H9 (cell line): Measurements from ENCODE around the gene SPAM1. TPM values are rescaled to one million over a fixed set of nuclear protein-coding genes. Genes with fewer than 3 reads are reported as not detected.

Experiments
- DNase-seq: peaks from one replicate; pipeline ENCODE4 v3.0.0-alpha.2; 2017
- H2AFZ ChIP-seq: one replicate; pipeline ENCODE4 v1.6.1; 2013; ENCODE audit warnings: mild to moderate bottlenecking, low read length, control low read depth, moderate library complexity
- H2AK5ac ChIP-seq: 2 replicates; pipeline ENCODE4 v1.6.1; 2013; ENCODE audit warnings: low read length, control low read depth, mixed read lengths; ENCODE audit not compliant: insufficient read length
- H2BK120ac ChIP-seq: one replicate; pipeline ENCODE4 v1.6.1; 2013; ENCODE audit warnings: low read depth, mild to moderate bottlenecking, low read length, control low read depth, inconsistent platforms; ENCODE audit not compliant: poor library complexity, severe bottlenecking
- H2BK12ac ChIP-seq: 2 replicates; pipeline ENCODE4 v1.6.1; 2013; ENCODE audit warnings: low read length, control low read depth, mixed read lengths, low read depth; ENCODE audit not compliant: insufficient read length
- H2BK15ac ChIP-seq: 2 replicates; pipeline ENCODE4 v1.6.1; 2013; ENCODE audit warnings: low read depth, low read length, control low read depth
- H2BK20ac ChIP-seq: one replicate; pipeline ENCODE4 v1.6.1; 2013; ENCODE audit warnings: low read depth, mild to moderate bottlenecking, low read length, control low read depth, inconsistent platforms; ENCODE audit not compliant: poor library complexity, severe bottlenecking
- H2BK5ac ChIP-seq: 2 replicates; pipeline ENCODE4 v1.6.1; 2013; ENCODE audit warnings: low read length, control low read depth, mixed read lengths; ENCODE audit not compliant: insufficient read length
- H3K14ac ChIP-seq: 2 replicates; pipeline ENCODE4 v1.6.1; 2013; ENCODE audit warnings: low read length, control low read depth; ENCODE audit not compliant: insufficient read depth
- H3K18ac ChIP-seq: 2 replicates; pipeline ENCODE4 v1.6.1; 2013; ENCODE audit warnings: low read depth, mild to moderate bottlenecking, mixed read lengths, low read length, control low read depth; ENCODE audit not compliant: insufficient read length
- H3K23ac ChIP-seq: 2 replicates; pipeline ENCODE4 v1.6.1; 2013; ENCODE audit warnings: low read length, control low read depth, mixed read lengths, low read depth; ENCODE audit not compliant: insufficient read length
- H3K23me2 ChIP-seq: 2 replicates; pipeline ENCODE4 v1.6.1; 2013; ENCODE audit warnings: low read depth, mild to moderate bottlenecking, mixed read lengths, low read length, control low read depth; ENCODE audit not compliant: insufficient read length, poor library complexity, severe bottlenecking
- H3K27ac ChIP-seq: 2 replicates; pipeline ENCODE4 v1.5.1; 2013; ENCODE audit warnings: low read length, control low read depth, mixed read lengths, low read depth; ENCODE audit not compliant: insufficient read length
- H3K27me3 ChIP-seq: 2 replicates; pipeline ENCODE4 v1.6.1; 2013; ENCODE audit warnings: low read length, control low read depth, inconsistent platforms; ENCODE audit not compliant: insufficient read depth
- H3K4ac ChIP-seq: 2 replicates; pipeline ENCODE4 v1.6.1; 2013; ENCODE audit warnings: low read depth, mild to moderate bottlenecking, control low read depth, inconsistent platforms, low read length, moderate library complexity
- H3K4me1 ChIP-seq: 2 replicates; pipeline ENCODE4 v1.6.1; 2013; ENCODE audit warnings: low read length, control low read depth, inconsistent platforms; ENCODE audit not compliant: insufficient read depth
- H3K4me2 ChIP-seq: 2 replicates; pipeline ENCODE4 v1.6.1; 2013; ENCODE audit warnings: low read length, control low read depth, mixed read lengths; ENCODE audit not compliant: insufficient read length, insufficient read depth
- H3K56ac ChIP-seq: 2 replicates; pipeline ENCODE4 v1.6.1; 2013; ENCODE audit warnings: low read depth, mild to moderate bottlenecking, mixed read lengths, low read length, control low read depth; ENCODE audit not compliant: insufficient read length
- H3K79me1 ChIP-seq: 2 replicates; pipeline ENCODE4 v1.6.1; 2013; ENCODE audit warnings: low read depth, mild to moderate bottlenecking, moderate library complexity, low read length, control low read depth, inconsistent platforms; ENCODE audit not compliant: insufficient read depth, poor library complexity, severe bottlenecking
- H3K79me2 ChIP-seq: 2 replicates; pipeline ENCODE4 v1.6.1; 2013; ENCODE audit warnings: low read length, control low read depth, inconsistent platforms; ENCODE audit not compliant: insufficient read depth
- H3K9ac ChIP-seq: 2 replicates; pipeline ENCODE4 v1.6.1; 2013; ENCODE audit warnings: low read length, control low read depth, mixed read lengths; ENCODE audit not compliant: insufficient read length; ENCODE audit errors: extremely low read depth
- H3K9me3 ChIP-seq: one replicate; pipeline ENCODE4 v1.6.1; 2013; ENCODE audit warnings: low read depth, low read length, inconsistent platforms; ENCODE audit not compliant: control insufficient read depth
- H3T11ph ChIP-seq: one replicate; pipeline ENCODE4 v1.6.1; 2013; ENCODE audit warnings: mild to moderate bottlenecking, low read length, control low read depth, inconsistent platforms
- H4K20me1 ChIP-seq: one replicate; pipeline ENCODE4 v1.6.1; 2013; ENCODE audit not compliant: control insufficient read depth, insufficient read length, insufficient read depth
- H4K5ac ChIP-seq: 2 replicates; pipeline ENCODE4 v1.6.1; 2013; ENCODE audit warnings: low read depth, mild to moderate bottlenecking, mixed read lengths, low read length, control low read depth; ENCODE audit not compliant: insufficient read length
- H4K8ac ChIP-seq: replicated peaks from 2 replicates; pipeline ENCODE4 v1.6.1; 2013; ENCODE audit warnings: low read length, control low read depth, mixed read lengths, low read depth; ENCODE audit not compliant: insufficient read length
- H4K91ac ChIP-seq: 2 replicates; pipeline ENCODE4 v1.6.1; 2013; ENCODE audit warnings: low read depth, mild to moderate bottlenecking, moderate library complexity, mixed read lengths, low read length, control low read depth; ENCODE audit not compliant: insufficient read length
- H3K27ac Mint-ChIP-seq, 3 experiments: 2 replicates in 2 of 3; 3 replicates in 1 of 3; pipeline ENCODE4 v1.8.0; 2020 to 2021; ENCODE audit warnings: mixed read lengths in 3 of 3, mild to moderate bottlenecking in 1 of 3, moderate library complexity in 1 of 3
- H3K27me3 Mint-ChIP-seq: 2 replicates; pipeline ENCODE4 v1.8.0; 2021; ENCODE audit warnings: low read depth, mild to moderate bottlenecking, moderate library complexity, mixed read lengths
- H3K36me3 Mint-ChIP-seq, 3 experiments: 2 replicates in 2 of 3; 3 replicates in 1 of 3; pipeline ENCODE4 v1.8.0; 2020 to 2021; ENCODE audit warnings: low read depth in 3 of 3, mixed read lengths in 3 of 3; ENCODE audit not compliant: insufficient read depth in 1 of 3
- H3K4me1 Mint-ChIP-seq, 2 experiments: 2 replicates each; pipeline ENCODE4 v1.8.0; 2020; ENCODE audit warnings: mixed read lengths in 2 of 2
- H3K4me3 Mint-ChIP-seq, 2 experiments: 2 replicates in 1 of 2; 3 replicates in 1 of 2; pipeline ENCODE4 v1.8.0; 2020 to 2021; ENCODE audit warnings: mild to moderate bottlenecking in 2 of 2, mixed read lengths in 2 of 2, moderate library complexity in 1 of 2
- H3K9me3 Mint-ChIP-seq, 2 experiments: 2 replicates in 1 of 2; 3 replicates in 1 of 2; pipeline ENCODE4 v1.8.0; 2020; ENCODE audit warnings: mild to moderate bottlenecking in 2 of 2, mixed read lengths in 2 of 2, moderate library complexity in 1 of 2
- WGBS: extraction: QIAGEN DNeasy Blood & Tissue Kit; methylation state at CpG from one replicate; pipeline ENCODE4 v1.1.7; 2013; ENCODE audit warnings: missing lambda C conversion rate, low lambda C conversion rate, mixed read lengths; ENCODE audit not compliant: insufficient read length; ENCODE audit errors: extremely low coverage; 5-methylcytosine and 5-hydroxymethylcytosine counted together
- total RNA-seq: library from RNA; stranded (reverse); gene quantifications from 2 replicates; pipeline ENCODE4 v1.2.1, GENCODE V29; 2021
- TF ChIP-seq, protein P1 (sequence below): fragments of 200-600 bp; sonication (generic); conservative IDR thresholded peaks from 3 replicates; pipeline ENCODE4 v1.8.0; 2021; ENCODE audit warnings: antibody characterized with exemption, mild to moderate bottlenecking

The SPAM1 gene
- total RNA-seq, 1 experiment from 2014 or later = not detected

- Histone ChIP-seq H3K27ac (no peak overlapping the region), H3K79me1 (no peaks in the 10 kb centered on the region), H4K20me1 (no peaks in the 10 kb centered on the region), H4K5ac (no peak overlapping the region), H3K56ac (no peak overlapping the region), H3K18ac (no peak overlapping the region), H2AK5ac (no peak overlapping the region), H3K27me3 (no peaks in the 10 kb centered on the region; the same call in 1 of the 2 replicates), H4K91ac (no peak overlapping the region), H3K14ac (no peak overlapping the region), H3K23ac (no peak overlapping the region), H2BK15ac (no peak overlapping the region), H3T11ph (no peak overlapping the region), H3K9ac (no peak overlapping the region), H2BK120ac (no peak overlapping the region), H3K4me2 (no peak overlapping the region), H3K9me3 (no peaks in the 10 kb centered on the region), H2BK20ac (no peak overlapping the region), H3K4ac (no peak overlapping the region), H3K4me1 (0 out of 2 replicates have a peak, but pooled peaks cover 5% of the 10 kb centered on the region), H3K23me2 (no peaks in the 10 kb centered on the region), H2AFZ (no peak overlapping the region), H2BK5ac (no peak overlapping the region), H3K79me2 (no peaks in the 10 kb centered on the region), H2BK12ac (no peak overlapping the region), H4K8ac (no peak overlapping the region)
- no peak overlapping the region for H3K27ac Mint-ChIP-seq
- H3K4me3 Mint-ChIP-seq = no peak overlapping the region
- H3K9me3 Mint-ChIP-seq = no peaks in the 10 kb centered on the region; a peak in 1 of 5 replicates
- peaks cover 12 to 17% of the 10 kb centered on the region in 2 experiments for H3K4me1 Mint-ChIP-seq
- no peaks in the 10 kb centered on the region for H3K27me3 Mint-ChIP-seq
- TF ChIP-seq, protein P1, sequence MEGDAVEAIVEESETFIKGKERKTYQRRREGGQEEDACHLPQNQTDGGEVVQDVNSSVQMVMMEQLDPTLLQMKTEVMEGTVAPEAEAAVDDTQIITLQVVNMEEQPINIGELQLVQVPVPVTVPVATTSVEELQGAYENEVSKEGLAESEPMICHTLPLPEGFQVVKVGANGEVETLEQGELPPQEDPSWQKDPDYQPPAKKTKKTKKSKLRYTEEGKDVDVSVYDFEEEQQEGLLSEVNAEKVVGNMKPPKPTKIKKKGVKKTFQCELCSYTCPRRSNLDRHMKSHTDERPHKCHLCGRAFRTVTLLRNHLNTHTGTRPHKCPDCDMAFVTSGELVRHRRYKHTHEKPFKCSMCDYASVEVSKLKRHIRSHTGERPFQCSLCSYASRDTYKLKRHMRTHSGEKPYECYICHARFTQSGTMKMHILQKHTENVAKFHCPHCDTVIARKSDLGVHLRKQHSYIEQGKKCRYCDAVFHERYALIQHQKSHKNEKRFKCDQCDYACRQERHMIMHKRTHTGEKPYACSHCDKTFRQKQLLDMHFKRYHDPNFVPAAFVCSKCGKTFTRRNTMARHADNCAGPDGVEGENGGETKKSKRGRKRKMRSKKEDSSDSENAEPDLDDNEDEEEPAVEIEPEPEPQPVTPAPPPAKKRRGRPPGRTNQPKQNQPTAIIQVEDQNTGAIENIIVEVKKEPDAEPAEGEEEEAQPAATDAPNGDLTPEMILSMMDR = no peak
- DNase-seq = no peak
- WGBS = no CpG with 5 or more reads among the region's 1 CpG
- H3K36me3 Mint-ChIP-seq = no peaks in the 10 kb centered on the region
These were observed 47.0 kb downstream of the SPAM1 start for GRCh38 chr7:123972045-123972444.
